H7 (cell line): ENCODE data around the gene STX8. TPM values are rescaled to one million over a fixed set of nuclear protein-coding genes. Genes with fewer than 3 reads are reported as not detected.
A peak's percentile ranks its signal among the peaks of the same experiment; 100 is the strongest.
"Not testable (repeated sequence)": the region's sequence is repeated elsewhere in the genome, so short reads cannot be mapped to it uniquely, and the experiment has no call there.

Experiments used
- DNase-seq: peaks from one replicate; pipeline ENCODE4 v3.0.0; 2012
- H3K27me3 ChIP-seq: 2 replicates; pipeline ENCODE4 v1.6.0; 2011; ENCODE audit warnings: mild to moderate bottlenecking, low read length; ENCODE audit not compliant: control insufficient read depth, insufficient read depth
- H3K36me3 ChIP-seq: replicated peaks from 2 replicates; pipeline ENCODE4 v1.5.1; 2011; ENCODE audit warnings: low read length; ENCODE audit not compliant: control insufficient read depth, insufficient read depth
- H3K4me3 ChIP-seq: 2 replicates; pipeline ENCODE4 v1.5.1; 2011; ENCODE audit warnings: low read depth, mild to moderate bottlenecking, control low read depth, low read length, moderate library complexity; ENCODE audit not compliant: insufficient read depth
- total RNA-seq: library from RNA; depleted of rRNA; stranded (reverse); fragments of >200 nt; shearing (Covaris generic); gene quantifications from 2 replicates; pipeline ENCODE4 v1.2.3, GENCODE V29; 2014

STX8 gene
- total RNA-seq, 1 experiment from 2014 or later: 51.8 TPM

DNA sequence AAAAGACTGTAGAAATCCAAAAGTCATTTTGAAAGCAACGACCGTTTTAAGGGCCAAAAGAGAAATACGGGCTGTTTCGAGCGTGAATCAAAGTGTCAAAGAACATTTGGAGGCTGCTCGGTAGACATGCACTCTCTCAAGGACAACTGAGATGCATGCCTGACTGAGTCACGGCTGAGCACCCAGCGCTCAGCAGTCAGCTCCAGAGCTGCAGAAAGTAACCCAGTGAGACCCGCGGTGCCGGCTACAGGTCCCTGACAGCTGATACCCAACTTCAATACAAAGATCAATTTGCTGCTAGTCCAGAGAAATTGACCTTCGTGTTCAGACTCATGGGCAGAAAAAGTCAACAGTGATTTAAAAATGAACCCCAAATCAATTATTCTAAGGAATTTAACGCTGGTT is 214.9 kb downstream of the STX8 start:
- Histone ChIP-seq H3K27me3 (no peaks in the 10 kb centered on the region), H3K4me3 (no peak overlapping the region), H3K36me3 (no peaks in the 10 kb centered on the region)
- DNase-seq: no peak

DNA sequence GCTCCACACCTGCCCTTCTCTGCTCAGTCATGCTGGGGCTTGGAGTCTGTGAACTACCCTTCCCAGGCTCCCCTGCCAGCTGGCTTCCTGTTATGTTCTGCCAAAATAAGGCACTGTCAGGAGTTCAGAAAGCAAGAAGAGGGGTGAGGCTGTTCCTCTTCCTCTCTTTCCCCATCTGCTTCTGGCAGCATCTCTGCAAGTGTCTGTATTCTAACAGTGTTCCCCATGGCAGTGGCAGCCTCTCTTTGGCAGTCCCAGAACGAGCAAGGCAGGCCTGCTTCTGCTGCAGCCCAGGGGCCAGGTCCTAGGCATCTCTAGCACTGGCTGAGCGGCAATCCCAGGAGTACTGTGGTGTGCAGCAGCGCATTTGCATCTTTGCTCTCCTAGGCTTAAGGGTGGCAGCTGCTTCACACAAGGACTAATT is 219.1 kb downstream of the STX8 start:
- Histone ChIP-seq H3K4me3 (no peak overlapping the region), H3K36me3 (no peaks in the 10 kb centered on the region), H3K27me3 (no peaks in the 10 kb centered on the region)
- DNase-seq: no peak

DNA sequence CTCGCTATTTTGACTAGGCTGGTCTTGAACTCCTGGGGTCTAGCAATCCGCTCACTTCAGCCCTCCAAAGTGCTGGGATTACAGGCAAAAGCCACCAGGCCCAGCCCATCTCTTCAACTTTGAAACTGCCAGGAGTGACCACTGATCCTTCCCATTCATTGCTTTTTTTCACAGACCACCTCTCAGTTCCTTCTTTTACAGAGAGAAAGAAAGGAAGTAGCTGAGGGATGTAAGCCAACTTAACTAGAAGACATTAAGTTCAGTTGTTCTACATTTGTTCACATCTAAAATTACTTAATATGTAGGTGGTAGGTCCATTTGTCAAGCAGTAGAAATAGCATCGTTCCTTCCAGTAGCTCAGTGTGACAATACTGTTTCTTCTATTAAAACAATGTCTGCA is 219.8 kb downstream of the STX8 start:
- DNase-seq: no peak
- Histone ChIP-seq H3K4me3 (no peak overlapping the region), H3K27me3 (no peaks in the 10 kb centered on the region), H3K36me3 (no peaks in the 10 kb centered on the region)

DNA sequence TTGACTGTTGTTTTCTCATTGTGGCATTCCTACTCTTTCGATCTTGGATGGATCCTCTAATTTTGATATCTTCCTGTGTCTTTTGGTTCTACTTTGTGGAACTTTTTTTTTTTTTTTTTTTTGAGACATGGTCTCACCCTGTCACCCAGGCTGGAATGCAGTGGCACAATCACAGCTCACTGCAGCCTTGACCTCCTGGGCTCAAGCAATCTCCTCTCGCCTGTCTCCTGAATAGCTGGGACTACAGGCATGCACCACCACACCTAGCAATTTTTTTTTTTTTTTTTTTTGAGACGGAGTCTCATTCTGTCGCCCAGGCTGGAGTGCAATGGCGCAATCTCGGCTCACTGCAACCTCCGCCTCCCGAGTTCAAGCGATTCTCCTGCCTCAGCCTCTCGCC is 220.4 kb downstream of the STX8 start:
- not testable (repeated sequence) for H3K36me3 ChIP-seq, DNase-seq, H3K4me3 ChIP-seq, H3K27me3 ChIP-seq

DNA sequence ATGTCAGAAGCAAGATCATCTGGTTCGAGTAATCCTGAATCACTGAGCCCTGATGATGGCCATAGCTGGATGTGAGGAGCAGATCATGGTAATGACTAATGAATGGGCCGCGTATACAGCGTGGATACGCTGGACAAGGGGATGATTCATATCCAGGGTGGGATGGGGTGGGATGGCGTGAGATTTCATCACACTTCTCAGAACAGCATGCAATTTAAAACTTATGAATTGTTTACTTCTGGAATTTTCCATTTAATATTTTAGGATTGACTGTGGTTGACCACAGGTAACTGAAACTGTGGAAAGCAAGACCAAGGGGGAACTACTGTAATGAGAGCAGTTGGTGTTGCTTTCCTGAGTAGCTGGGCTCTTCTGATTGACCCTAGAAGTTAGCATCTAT is 225.5 kb downstream of the STX8 start:
- Histone ChIP-seq H3K36me3 (no peaks in the 10 kb centered on the region), H3K27me3 (no peaks in the 10 kb centered on the region), H3K4me3 (no peak overlapping the region)
- DNase-seq: no peak

DNA sequence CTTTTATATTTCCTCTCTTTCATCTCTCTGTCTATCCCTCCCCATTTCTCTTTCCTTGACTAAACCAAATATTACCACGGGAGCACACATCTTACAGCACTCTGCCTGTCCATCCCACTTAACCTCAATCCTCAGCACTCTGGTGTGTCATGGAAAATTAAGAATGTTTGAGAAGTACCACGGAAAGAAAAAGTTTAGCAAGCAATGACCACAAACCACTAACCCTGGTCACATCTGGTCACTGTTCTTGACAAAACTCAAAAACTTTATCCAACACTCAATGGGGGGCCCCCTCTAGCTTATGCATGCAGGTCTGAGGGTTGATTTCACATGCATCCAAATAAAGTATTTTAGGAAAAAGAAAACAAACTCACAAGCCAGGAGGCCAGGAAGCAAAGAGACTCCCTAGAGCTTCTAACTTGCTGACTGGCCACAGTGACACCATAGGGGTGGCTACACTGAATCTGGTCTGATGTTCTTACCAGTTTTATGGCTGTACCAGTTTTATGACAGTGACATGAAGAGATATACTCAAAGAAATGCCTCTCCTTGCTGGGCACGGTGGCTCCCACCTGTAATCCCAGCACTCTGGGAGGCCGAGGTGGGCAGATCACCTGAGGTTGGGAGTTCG is 229.2 kb downstream of the STX8 start:
- no peak for DNase-seq
- Histone ChIP-seq H3K4me3 (no peak overlapping the region), H3K27me3 (no peaks in the 10 kb centered on the region), H3K36me3 (no peaks in the 10 kb centered on the region)

DNA sequence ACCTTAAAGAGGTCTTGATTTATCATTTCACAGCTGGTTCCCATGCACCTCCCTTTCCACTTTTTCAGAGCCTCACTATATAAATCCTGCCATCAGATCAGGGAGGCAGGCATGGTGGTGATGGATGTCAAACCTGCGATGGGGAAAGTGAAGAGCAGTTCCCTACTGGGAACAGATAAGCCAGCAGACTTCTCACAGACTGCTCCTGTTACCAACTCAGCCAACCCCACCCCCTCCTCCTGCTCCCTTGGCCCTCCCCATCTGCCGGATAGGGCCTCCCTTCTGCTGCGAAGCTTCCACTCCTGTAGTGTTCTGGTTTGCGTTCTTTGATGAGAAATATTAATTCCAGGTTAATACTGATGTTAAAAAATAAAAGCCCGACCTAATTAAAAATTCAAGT is 232.1 kb downstream of the STX8 start:
- peak; percentile 76 for DNase-seq

DNA sequence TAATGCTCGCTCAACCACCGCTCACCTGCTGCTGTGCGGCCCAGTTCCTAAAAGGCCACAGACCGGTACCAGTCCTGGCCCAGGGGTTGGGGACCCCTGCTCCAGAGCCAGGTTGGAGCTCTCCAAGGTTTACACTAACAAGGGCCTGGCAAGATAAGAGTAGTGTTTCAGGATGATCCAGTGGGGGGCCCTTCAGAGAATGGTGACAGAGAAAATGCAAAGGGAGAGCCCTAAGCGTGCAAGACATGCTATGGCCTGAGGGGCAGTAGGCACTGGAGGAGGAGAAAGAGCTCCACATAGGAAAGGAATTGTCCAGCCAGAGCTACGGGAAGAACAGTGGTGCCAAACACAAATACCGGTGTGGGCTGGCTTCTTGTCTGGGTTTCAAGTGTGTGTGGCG is 233.4 kb downstream of the STX8 start:
- Histone ChIP-seq H3K27me3 (no peaks in the 10 kb centered on the region), H3K4me3 (no peak overlapping the region), H3K36me3 (no peaks in the 10 kb centered on the region)
- DNase-seq: no peak

More for the DNA sequence above, 232.1 kb downstream of the STX8 start:
- Histone ChIP-seq H3K27me3 (no peaks in the 10 kb centered on the region), H3K4me3 (no peak overlapping the region), H3K36me3 (no peaks in the 10 kb centered on the region)

DNA sequence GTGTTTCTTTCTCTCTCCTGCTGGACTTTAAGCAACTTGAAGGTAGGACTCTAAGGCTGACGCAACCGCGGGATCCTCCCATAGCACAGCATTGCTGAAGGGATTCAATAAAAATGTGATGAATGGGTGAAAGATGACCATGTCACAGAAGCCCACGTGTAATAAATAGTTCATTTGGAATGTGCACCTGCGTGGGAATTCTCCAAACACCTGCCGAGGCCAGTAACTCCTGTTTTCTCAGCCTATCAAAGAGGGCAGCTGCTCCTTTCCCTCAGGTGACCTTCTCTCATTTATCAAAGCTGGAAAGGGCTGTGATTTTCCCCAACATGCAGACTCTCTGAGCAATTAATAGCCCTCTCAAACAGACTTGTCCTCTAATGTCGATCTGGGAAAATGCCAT is 235.7 kb downstream of the STX8 start:
- DNase-seq: no peak
- Histone ChIP-seq H3K27me3 (no peaks in the 10 kb centered on the region), H3K36me3 (no peaks in the 10 kb centered on the region), H3K4me3 (no peak overlapping the region)

DNA sequence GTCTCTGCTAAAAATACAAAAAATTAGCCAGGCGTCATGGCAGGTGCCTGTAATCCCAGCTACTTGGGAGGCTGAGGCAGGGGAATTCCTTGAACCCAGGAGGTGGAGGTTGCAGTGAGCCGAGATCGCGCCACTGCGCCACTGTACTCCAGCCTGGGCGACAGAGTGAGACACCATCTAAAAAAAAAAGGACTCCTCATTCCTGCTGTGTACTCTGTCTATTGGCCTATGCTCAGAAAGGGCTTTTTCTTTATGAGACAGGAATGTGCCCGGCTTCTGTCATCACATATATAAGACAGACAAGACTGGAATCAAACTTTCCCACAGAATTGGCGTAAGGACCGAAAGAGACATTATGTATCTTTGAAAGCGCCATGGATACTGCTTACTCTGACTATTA is 236.1 kb downstream of the STX8 start:
- H3K36me3 ChIP-seq, DNase-seq, H3K27me3 ChIP-seq, H3K4me3 ChIP-seq: not testable (repeated sequence)

DNA sequence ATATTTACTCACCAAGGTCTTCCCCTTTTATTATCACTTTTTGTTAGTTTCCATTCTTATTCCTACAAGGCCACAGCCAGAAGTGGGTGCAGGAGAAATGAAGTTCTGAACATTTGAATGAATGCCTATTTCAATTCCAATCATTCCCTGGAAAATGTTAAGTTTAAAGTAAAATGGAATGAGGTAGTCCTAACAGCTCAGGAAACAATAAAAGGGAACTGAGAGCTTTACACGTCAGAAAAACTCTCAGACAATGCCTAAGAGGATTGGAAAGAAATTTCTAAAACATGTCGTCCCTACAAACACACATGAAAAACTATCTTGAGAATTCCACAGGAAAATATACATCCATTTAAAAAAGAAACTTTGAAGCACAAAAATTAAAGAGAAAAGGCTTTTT is 238.8 kb downstream of the STX8 start:
- DNase-seq: no peak
- H3K4me3 ChIP-seq: no peak overlapping the region
- no peaks in the 10 kb centered on the region for H3K36me3 ChIP-seq
- no peaks in the 10 kb centered on the region for H3K27me3 ChIP-seq

DNA sequence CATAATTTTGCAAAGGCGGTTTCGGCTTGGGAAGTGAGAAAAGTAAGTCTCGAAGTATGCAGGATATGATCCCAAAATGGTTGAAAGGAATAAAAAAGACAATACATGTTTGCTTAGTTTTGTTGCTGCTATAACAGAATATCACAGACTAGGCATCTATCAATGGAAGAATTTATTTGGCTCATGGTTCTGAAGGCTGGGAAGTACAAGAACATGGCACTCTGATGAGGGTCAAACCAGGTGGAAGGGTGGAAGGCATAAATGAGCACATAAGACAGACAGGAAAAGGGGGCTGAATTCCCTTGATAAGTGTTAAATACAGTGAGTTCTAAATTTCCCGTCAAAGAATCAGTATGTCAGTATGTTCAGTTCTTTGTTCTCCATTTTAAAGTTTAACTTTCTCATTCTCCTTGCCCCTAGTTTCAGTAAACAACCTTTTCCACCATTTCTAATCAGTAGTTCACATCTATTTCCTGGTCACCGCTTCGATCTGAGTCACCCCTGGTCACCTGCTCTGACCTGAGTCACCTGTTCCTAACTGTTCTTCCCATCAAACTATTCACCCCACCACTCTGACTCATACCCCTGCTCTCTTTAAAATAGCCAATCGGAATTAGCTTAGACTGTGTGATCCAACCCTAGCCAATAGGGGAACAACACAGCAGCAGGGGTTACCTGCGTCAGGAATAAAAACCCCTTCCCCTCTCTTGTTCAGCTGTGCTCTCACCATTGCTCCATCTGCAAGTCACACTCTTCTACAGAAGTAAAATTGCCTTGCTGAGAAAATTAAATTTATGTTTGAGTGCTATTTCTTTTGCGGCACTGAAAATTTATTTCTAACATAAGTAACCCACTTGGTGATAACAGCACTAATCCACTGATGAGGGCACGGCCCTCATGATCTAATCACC is 240.8 kb downstream of the STX8 start:
- Histone ChIP-seq H3K36me3 (no peaks in the 10 kb centered on the region), H3K4me3 (no peak overlapping the region)
- no peak for DNase-seq

DNA sequence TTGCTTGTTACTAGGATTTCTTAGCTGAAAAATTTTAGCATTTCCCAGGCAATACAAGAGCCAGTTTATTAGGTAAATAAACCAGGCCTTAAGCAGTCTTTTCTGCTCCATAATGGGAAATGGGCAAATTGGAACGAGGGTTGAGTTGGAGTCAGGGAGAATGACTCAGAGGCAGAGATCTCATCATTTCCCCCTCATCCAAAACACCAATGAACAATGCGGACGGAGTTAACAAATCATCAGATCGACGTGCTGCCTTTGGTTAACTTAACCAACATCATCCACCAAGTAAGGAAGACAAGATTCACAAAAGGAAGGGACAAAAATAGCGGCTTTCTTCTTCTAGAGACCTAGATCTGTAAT is 243.5 kb downstream of the STX8 start:
- no peak for DNase-seq

More for the DNA sequence above, 240.8 kb downstream of the STX8 start:
- no peaks in the 10 kb centered on the region for H3K27me3 ChIP-seq

DNA sequence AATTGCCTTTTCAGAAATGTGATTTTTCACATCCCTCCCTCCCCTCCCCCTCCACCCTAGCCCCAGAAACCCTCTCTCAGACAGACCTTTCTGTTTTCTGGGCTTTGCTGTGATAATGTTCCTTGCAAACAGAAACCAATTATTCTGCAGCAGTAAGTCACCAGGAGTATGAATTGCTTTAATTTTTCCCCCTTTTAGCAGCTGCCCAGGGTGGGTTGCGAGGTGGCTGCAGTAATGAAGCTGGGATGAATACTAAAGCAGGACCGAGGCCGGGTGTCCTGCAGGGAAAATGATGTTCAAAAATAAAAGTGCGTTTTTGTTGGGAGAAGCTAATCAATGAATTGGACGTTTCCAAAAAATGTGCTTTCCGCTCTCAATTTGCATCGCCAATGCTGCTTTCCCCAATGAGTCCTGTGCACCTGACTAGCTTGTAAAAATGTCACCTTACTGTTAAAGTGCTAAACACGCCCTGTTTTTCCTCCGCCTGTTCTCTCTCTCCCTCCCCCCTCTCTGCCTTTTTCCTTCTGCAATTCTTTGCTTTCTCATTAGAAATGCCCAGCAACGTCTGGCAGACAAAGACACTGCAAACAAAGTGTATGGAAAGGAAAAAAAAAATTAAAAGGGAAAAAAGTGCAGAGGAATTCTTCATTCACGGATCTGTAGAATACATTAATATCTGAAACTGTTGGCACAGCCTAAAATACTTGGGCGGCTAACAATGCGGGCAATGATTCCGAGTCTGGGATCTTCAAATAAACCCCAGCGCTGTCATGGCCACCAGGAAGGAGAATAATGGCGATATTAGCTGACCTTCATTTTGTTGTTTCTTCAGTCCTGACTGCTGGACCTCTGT is 244.1 kb downstream of the STX8 start:
- no peak overlapping the region for H3K4me3 ChIP-seq
- peak; percentile 21 for DNase-seq

More for the DNA sequence above, 243.5 kb downstream of the STX8 start:
- Histone ChIP-seq H3K4me3 (no peak overlapping the region), H3K27me3 (peaks cover 4% of the 10 kb centered on the region), H3K36me3 (no peaks in the 10 kb centered on the region)

More for the DNA sequence above, 244.1 kb downstream of the STX8 start:
- peaks cover 4% of the 10 kb centered on the region for H3K27me3 ChIP-seq
- H3K36me3 ChIP-seq: no peaks in the 10 kb centered on the region
